Neural cell (in vitro differentiated cells): ENCODE data around the gene IL6R. TPM values are rescaled to one million over a fixed set of nuclear protein-coding genes. Genes with fewer than 3 reads are reported as not detected.

ENCODE experiments used
- H2AFZ ChIP-seq: fragments of 200-600, 300-800 bp; sonication (generic), shearing (Covaris generic); 2 replicates; pipeline ENCODE4 v1.6.0; 2014; ENCODE audit warnings: low read depth, mild to moderate bottlenecking, antibody characterized with exemption, low read length, moderate library complexity
- H3F3A ChIP-seq: fragments of 200-600 bp; shearing (Covaris generic); 2 replicates; pipeline ENCODE4 v1.6.1; 2016; ENCODE audit warnings: mild to moderate bottlenecking, moderate library complexity, mixed read lengths, antibody characterized with exemption, low read length; ENCODE audit not compliant: insufficient read depth, poor library complexity, severe bottlenecking
- H3K27ac ChIP-seq: fragments of 200-600, 300-800 bp; sonication (generic), shearing (Covaris generic); 2 replicates; pipeline ENCODE4 v1.5.1; 2014; ENCODE audit warnings: mild to moderate bottlenecking, low read length, moderate library complexity
- H3K27me3 ChIP-seq: fragments of 300-800, 200-600 bp; sonication (generic), shearing (Covaris generic); 2 replicates; pipeline ENCODE4 v1.6.0; 2014; ENCODE audit warnings: mild to moderate bottlenecking, low read depth, low read length, moderate library complexity; ENCODE audit not compliant: insufficient read depth
- H3K36me3 ChIP-seq: fragments of 300-800, 200-600 bp; sonication (generic), shearing (Covaris generic); 2 replicates; pipeline ENCODE4 v1.5.1; 2014; ENCODE audit warnings: mild to moderate bottlenecking, antibody characterized with exemption, low read length, moderate library complexity; ENCODE audit not compliant: insufficient read depth
- H3K4me2 ChIP-seq: fragments of 300-800, 200-600 bp; sonication (generic), shearing (Covaris generic); 2 replicates; pipeline ENCODE4 v1.6.0; 2014; ENCODE audit warnings: mild to moderate bottlenecking, low read length
- H3K4me3 ChIP-seq: fragments of 300-800, 200-600 bp; sonication (generic), shearing (Covaris generic); 2 replicates; pipeline ENCODE4 v1.5.1; 2014; ENCODE audit warnings: mild to moderate bottlenecking, low read length, moderate library complexity
- H3K79me2 ChIP-seq: fragments of 200-600 bp; shearing (Covaris generic); replicated peaks from 2 replicates; pipeline ENCODE4 v1.6.0; 2014; ENCODE audit warnings: mild to moderate bottlenecking, low read length, moderate library complexity; ENCODE audit not compliant: insufficient read depth
- H3K9ac ChIP-seq: fragments of 300-800, 200-600 bp; sonication (generic), shearing (Covaris generic); 2 replicates; pipeline ENCODE4 v1.6.1; 2016; ENCODE audit warnings: mild to moderate bottlenecking, low read length, mixed read lengths
- H3K9me2 ChIP-seq: fragments of 200-600 bp; shearing (Covaris generic); 2 replicates; pipeline ENCODE4 v1.6.1; 2016; ENCODE audit warnings: mild to moderate bottlenecking, low read length, mixed read lengths; ENCODE audit not compliant: insufficient read depth
- H3K9me3 ChIP-seq: fragments of 200-600, 300-800 bp; sonication (generic), shearing (Covaris generic); 2 replicates; pipeline ENCODE4 v1.6.1; 2016; ENCODE audit warnings: mild to moderate bottlenecking, mixed run types, low read length, moderate library complexity, mixed read lengths
- H4K20me1 ChIP-seq: fragments of 200-600 bp; shearing (Covaris generic); 2 replicates; pipeline ENCODE4 v1.6.1; 2016; ENCODE audit warnings: mild to moderate bottlenecking, mixed run types; ENCODE audit not compliant: insufficient read depth
- CTCF ChIP-seq: fragments of 450-650 bp; IDR thresholded peaks from 2 replicates; pipeline ENCODE4 v1.5.1; 2014; ENCODE audit warnings: antibody characterized with exemption, mild to moderate bottlenecking, moderate library complexity; ENCODE audit not compliant: poor library complexity, severe bottlenecking
- EP300 ChIP-seq: fragments of 450-650 bp; conservative IDR thresholded peaks from 2 replicates; pipeline ENCODE4 v1.6.1; 2014; ENCODE audit warnings: antibody characterized with exemption, mild to moderate bottlenecking, moderate library complexity; ENCODE audit not compliant: poor library complexity, severe bottlenecking
- EZH2 ChIP-seq: fragments of 200-600, 300-800 bp; shearing (Covaris generic), sonication (generic); IDR thresholded peaks from 2 replicates; pipeline ENCODE4 v1.6.1; 2014; ENCODE audit warnings: antibody characterized with exemption, low read length, borderline replicate concordance, mild to moderate bottlenecking; ENCODE audit not compliant: insufficient read depth, poor library complexity, severe bottlenecking
- MXI1 ChIP-seq: fragments of 450-650 bp; conservative IDR thresholded peaks from 2 replicates; pipeline ENCODE4 v1.6.1; 2014; ENCODE audit warnings: antibody characterized with exemption, mild to moderate bottlenecking; ENCODE audit not compliant: poor library complexity, severe bottlenecking
- POLR2AphosphoS5 ChIP-seq: IDR thresholded peaks from 2 replicates; pipeline ENCODE4 v1.6.1; 2012
- RAD21 ChIP-seq: fragments of 450-650 bp; conservative IDR thresholded peaks from 2 replicates; pipeline ENCODE4 v1.6.1; 2014; ENCODE audit warnings: antibody characterized with exemption, mild to moderate bottlenecking, moderate library complexity
- REST ChIP-seq: IDR thresholded peaks from 2 replicates; pipeline ENCODE4 v1.6.1; 2012; ENCODE audit warnings: borderline replicate concordance
- SMC3 ChIP-seq: fragments of 450-650 bp; conservative IDR thresholded peaks from 2 replicates; pipeline ENCODE4 v1.6.1; 2014; ENCODE audit warnings: antibody characterized with exemption, mild to moderate bottlenecking, moderate library complexity; ENCODE audit not compliant: poor library complexity
- TAF1 ChIP-seq: IDR thresholded peaks from 2 replicates; pipeline ENCODE4 v1.6.1; 2012; ENCODE audit warnings: low read depth
- polyA plus RNA-seq: library from polyadenylated mRNA; depleted of rRNA; stranded (reverse); fragments of >200 nt; gene quantifications from 2 replicates; pipeline ENCODE4 v1.2.3, GENCODE V29; 2014

IL6R gene
- polyA plus RNA-seq, 1 donor from 2014 or later = not detected

- Histone ChIP-seq H4K20me1 (no peaks in the 10 kb centered on the region), H3K27me3 (no peaks in the 10 kb centered on the region), H3K79me2 (no peaks in the 10 kb centered on the region), H3K36me3 (no peaks in the 10 kb centered on the region), H3K27ac (no peak overlapping the region), H3K4me3 (no peak overlapping the region), H3K9me2 (no peaks in the 10 kb centered on the region), H3K4me2 (no peak overlapping the region), H2AFZ (no peak overlapping the region), H3K9ac (no peak overlapping the region), H3K9me3 (no peaks in the 10 kb centered on the region), H3F3A (no peaks in the 10 kb centered on the region)
- no peak for TF ChIP-seq CTCF
- TF ChIP-seq EP300 = no peak
- TF ChIP-seq RAD21 = no peak
- no peak for TF ChIP-seq REST
- TF ChIP-seq EZH2 = no peak
- TF ChIP-seq MXI1 = no peak
- no peak for TF ChIP-seq TAF1
- no peak for TF ChIP-seq POLR2AphosphoS5
- TF ChIP-seq SMC3 = no peak
Observed at GRCh38 chr1:154391086-154391770, 13.9 kb upstream of the IL6R start.

GRCh38 chr1:154398141-154398540 is 7.0 kb upstream of the IL6R start:
- Histone ChIP-seq H3K27me3 (peaks cover under 1% of the 10 kb centered on the region), H3K79me2 (no peaks in the 10 kb centered on the region), H3F3A (no peaks in the 10 kb centered on the region), H3K27ac (no peak overlapping the region), H2AFZ (no peak overlapping the region), H3K9me3 (no peaks in the 10 kb centered on the region), H3K9me2 (no peaks in the 10 kb centered on the region), H3K9ac (no peak overlapping the region), H4K20me1 (no peaks in the 10 kb centered on the region), H3K36me3 (no peaks in the 10 kb centered on the region), H3K4me2 (no peak overlapping the region), H3K4me3 (no peak overlapping the region)
- TF ChIP-seq CTCF (no peak), POLR2AphosphoS5 (no peak), TAF1 (no peak), SMC3 (no peak), MXI1 (no peak), EP300 (no peak), REST (no peak), EZH2 (no peak), RAD21 (no peak)
